Right atrium auricular region (tissue), 2 donors: Measurements from ENCODE around the gene FAM43B. TPM values are rescaled to one million over a fixed set of nuclear protein-coding genes. Genes with fewer than 3 reads are reported as not detected.
A peak's percentile ranks its signal among the peaks of the same experiment; 100 is the strongest.

ENCODE experiments used
- DNase-seq: peaks from one replicate; pipeline ENCODE4 v3.0.0-alpha.2; 2019; ENCODE audit warnings: low spot score
- H3K27ac ChIP-seq, 2 donors: fragments of 200-600 bp; sonication (generic); 1 replicate in 1 of 2; 2 replicates in 1 of 2; pipeline ENCODE4 v1.5.1; 2016 to 2019
- H3K27me3 ChIP-seq, 2 donors: fragments of 200-600 bp; sonication (generic); one replicate each; pipeline versions ENCODE4 v1.5.1 to v1.6.0; 2017 to 2019
- H3K36me3 ChIP-seq: fragments of 200-600 bp; sonication (generic); one replicate; pipeline ENCODE4 v1.5.1; 2016
- H3K4me1 ChIP-seq, 2 donors: fragments of 200-600 bp; sonication (generic); one replicate each; pipeline versions ENCODE4 v1.5.1 to v1.6.0; 2017 to 2019
- H3K4me3 ChIP-seq, 2 donors: fragments of 200-600 bp; sonication (generic); 1 replicate in 1 of 2; 2 replicates in 1 of 2; pipeline ENCODE4 v1.5.1; 2017 to 2019; ENCODE audit warnings: mild to moderate bottlenecking in 1 of 2, moderate library complexity in 1 of 2
- H3K9me3 ChIP-seq, 2 donors: fragments of 200-600 bp; sonication (generic); one replicate each; pipeline ENCODE4 v1.5.1; 2019
- total RNA-seq, 2 donors: library from RNA; depleted of rRNA; stranded (reverse); fragments of >200 nt; gene quantifications; one replicate each; pipeline ENCODE4 v1.1.0, GENCODE V29; 2016
- TF ChIP-seq, protein P1 (sequence below), 2 donors: fragments of 200-600 bp; sonication (generic); IDR thresholded peaks; one replicate each; pipeline ENCODE4 v1.5.1; 2019; ENCODE audit warnings: antibody characterized with exemption in 2 of 2

FAM43B gene
- total RNA-seq, 2 donors from 2014 or later = 1.4 to 1.7 TPM

DNA sequence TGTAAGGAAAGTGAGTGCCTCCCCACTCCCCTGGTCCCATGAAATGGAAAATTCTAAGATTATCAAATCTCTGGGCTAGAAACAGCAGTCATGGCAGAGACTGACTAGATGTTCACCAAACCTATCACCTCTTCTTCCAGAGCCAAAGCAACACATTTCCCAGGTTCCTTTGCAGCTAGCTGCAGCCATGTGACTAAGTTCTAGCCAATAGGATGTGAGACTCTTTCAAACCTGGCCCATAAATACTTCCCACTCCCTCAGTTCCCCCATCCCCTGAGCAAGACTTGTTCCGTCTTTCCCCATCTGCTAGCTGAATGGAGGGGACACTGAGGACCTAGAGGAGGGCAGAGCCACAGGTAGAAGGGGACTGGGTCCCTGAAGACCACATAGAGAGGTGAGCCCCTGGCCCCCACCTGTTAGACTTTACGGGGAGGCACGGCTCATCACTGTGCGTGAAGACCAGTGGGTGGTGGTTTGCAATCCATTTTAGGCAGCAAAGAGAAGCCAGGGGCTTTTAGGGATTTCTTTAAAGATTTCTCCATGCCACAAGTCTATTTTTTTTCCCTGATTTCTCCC, 17.2 kb downstream of the FAM43B start:
- TF ChIP-seq, protein P1, sequence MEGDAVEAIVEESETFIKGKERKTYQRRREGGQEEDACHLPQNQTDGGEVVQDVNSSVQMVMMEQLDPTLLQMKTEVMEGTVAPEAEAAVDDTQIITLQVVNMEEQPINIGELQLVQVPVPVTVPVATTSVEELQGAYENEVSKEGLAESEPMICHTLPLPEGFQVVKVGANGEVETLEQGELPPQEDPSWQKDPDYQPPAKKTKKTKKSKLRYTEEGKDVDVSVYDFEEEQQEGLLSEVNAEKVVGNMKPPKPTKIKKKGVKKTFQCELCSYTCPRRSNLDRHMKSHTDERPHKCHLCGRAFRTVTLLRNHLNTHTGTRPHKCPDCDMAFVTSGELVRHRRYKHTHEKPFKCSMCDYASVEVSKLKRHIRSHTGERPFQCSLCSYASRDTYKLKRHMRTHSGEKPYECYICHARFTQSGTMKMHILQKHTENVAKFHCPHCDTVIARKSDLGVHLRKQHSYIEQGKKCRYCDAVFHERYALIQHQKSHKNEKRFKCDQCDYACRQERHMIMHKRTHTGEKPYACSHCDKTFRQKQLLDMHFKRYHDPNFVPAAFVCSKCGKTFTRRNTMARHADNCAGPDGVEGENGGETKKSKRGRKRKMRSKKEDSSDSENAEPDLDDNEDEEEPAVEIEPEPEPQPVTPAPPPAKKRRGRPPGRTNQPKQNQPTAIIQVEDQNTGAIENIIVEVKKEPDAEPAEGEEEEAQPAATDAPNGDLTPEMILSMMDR (IDR thresholded peaks at IDR 0.05) = no peak
- Histone ChIP-seq H3K9me3 (no peaks in the 10 kb centered on the region), H3K4me1 (no peaks in the 10 kb centered on the region), H3K27ac (no peak overlapping the region), H3K36me3 (no peaks in the 10 kb centered on the region), H3K4me3 (no peak overlapping the region), H3K27me3 (no peaks in the 10 kb centered on the region)
- no peak for DNase-seq

DNA sequence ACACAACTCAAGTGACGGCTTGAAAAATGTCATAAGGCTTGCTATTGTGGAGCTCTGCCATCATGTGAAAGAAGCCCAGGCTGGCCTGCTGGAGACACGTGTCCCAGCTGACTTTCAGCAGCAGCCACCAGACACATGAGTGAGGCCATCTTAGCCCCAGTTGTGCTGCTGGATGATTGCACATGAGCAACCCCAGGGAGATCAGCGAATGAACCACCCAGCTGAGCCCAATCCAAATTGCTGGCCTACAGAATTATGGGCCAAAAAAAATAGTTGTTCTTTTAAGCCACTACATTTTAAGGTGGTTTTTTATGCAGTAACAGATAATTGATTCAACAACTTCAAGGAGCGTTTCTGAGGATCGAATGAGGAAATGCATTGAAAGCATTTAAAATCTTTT, 19.1 kb downstream of the FAM43B start:
- DNase-seq = no peak
- no peaks in the 10 kb centered on the region for H3K27me3 ChIP-seq
- no peaks in the 10 kb centered on the region for H3K4me1 ChIP-seq
- no peaks in the 10 kb centered on the region for H3K9me3 ChIP-seq
- H3K36me3 ChIP-seq = no peaks in the 10 kb centered on the region
- no peak overlapping the region for H3K27ac ChIP-seq
- TF ChIP-seq, protein P1 (IDR thresholded peaks at IDR 0.05) = no peak
- H3K4me3 ChIP-seq = no peak overlapping the region

DNA sequence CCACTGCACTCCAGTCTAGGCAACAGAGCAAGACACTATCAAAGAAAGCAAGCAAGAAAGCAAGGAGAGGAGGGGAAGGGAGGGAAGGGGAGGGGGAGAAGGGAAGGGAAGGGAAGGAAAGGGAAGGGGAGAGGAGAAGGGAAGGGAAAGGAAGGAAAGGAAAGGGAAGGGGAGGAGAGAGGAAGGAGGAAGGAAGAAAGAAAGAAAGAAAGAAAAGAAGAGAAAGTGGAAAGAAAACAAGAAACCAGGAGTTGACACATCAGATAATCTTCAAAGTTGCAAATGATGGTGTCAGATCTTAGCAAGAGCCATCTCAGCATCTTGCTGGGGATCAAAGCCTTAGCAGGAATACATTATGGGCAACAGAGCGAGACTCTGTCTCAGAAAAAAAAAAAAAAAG, 21.6 kb downstream of the FAM43B start:
- H3K27me3 ChIP-seq = no peaks in the 10 kb centered on the region

DNA sequence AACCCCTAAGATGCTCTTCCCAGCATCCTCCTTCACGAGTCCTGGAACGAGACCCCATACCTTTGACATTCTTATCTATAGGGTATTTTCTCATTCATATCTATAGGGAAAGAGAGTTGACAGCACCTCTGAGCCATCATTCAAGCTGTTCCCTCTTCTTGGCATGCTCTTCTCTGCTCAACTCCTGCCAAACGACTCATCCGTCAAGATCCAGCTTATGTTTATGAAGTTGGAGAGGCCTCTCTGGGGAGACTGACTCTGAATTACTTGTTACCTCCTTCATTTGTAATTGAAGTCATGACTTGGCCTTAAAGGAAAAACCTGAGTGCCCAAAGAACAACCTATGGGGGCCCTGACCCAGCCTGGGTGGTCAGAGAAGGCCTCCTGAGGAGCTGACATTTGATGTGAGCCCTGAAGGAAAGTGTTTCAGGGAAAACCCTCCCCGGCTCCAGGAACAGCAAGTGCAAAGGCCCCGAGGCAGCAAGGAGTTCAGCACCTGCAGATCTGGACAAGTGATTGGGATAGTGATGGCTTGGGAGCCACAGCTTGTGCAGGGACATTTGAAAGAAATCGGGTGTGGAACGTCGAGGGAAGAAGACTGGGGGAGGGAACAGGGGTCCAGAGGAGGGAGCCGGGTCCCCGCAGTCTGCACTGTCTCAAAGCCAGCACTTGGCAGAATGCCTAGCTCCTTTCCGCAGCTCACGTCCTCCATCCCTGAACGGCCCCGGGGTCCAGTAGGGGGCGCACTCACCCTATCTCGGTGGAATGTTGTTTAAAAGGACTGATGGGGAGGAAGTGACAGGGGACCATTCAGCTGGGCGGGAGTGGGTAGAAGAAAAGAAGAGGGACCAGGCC, 22.5 kb downstream of the FAM43B start:
- H3K4me1 ChIP-seq = no peaks in the 10 kb centered on the region
- H3K9me3 ChIP-seq = no peaks in the 10 kb centered on the region
- peak; percentile 90 for DNase-seq
- no peaks in the 10 kb centered on the region for H3K36me3 ChIP-seq
- H3K27me3 ChIP-seq = no peaks in the 10 kb centered on the region
- TF ChIP-seq, protein P1 (IDR thresholded peaks at IDR 0.05) = peak; percentile 55 to 76
- no peak overlapping the region for H3K4me3 ChIP-seq
- H3K27ac ChIP-seq = no peak overlapping the region

More for the DNA sequence above, 21.6 kb downstream of the FAM43B start:
- TF ChIP-seq, protein P1 (IDR thresholded peaks at IDR 0.05) = no peak
- no peaks in the 10 kb centered on the region for H3K4me1 ChIP-seq
- no peaks in the 10 kb centered on the region for H3K9me3 ChIP-seq
- no peaks in the 10 kb centered on the region for H3K36me3 ChIP-seq
- DNase-seq = no peak
- no peak overlapping the region for H3K4me3 ChIP-seq
- H3K27ac ChIP-seq = no peak overlapping the region

DNA sequence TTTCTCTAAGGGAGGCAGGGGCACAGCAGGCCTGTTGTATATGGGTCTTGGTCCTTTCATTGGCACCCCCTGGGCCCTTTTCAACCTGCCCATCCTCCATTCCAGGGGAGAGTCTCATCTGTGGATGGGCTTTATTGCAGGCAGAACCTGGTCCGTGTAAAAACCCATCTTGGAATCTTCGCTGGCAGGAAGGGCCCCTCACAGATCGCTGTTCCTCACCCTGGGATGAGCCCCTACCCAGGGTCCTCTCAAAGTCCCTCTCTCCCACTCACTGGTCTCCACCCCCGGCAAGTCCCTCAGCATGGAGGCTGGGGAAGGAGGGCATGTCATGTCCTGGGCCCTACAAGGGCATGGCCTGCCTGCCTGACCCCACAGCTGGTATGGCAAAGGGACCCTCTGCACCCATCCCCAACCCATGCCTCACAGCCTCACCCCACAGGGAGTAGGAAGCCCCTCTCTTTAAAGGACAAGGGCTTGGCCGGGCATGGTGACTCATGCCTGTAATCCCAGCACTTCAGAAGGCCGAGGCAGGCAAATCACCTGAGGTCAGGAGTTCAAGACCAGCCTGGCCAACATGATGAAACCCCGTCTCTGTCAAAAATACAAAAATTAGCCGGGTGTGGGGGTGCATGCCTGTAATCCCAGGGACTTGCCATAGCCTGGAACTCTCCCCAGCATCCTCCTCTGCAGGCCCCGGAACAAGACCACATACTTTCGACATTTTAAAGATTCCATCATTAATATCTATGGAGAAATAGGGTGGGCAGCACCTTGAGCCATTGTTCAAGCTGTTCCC, 23.4 kb downstream of the FAM43B start:
- no peak for DNase-seq
- H3K36me3 ChIP-seq = no peaks in the 10 kb centered on the region
- H3K4me3 ChIP-seq = no peak overlapping the region
- no peaks in the 10 kb centered on the region for H3K9me3 ChIP-seq
- no peaks in the 10 kb centered on the region for H3K4me1 ChIP-seq
- H3K27me3 ChIP-seq = no peaks in the 10 kb centered on the region
- no peak overlapping the region for H3K27ac ChIP-seq
- TF ChIP-seq, protein P1 (IDR thresholded peaks at IDR 0.05) = no peak
